GM21367 (cell line): ENCODE measurements around the gene PRKAR1B.

Source experiments
- ATAC-seq: cut with Tn5 transposase; IDR thresholded peaks from one replicate; pipeline ENCODE4 v1.9.1; 2021; ENCODE audit not compliant: unreplicated experiment

PRKAR1B gene

DNA sequence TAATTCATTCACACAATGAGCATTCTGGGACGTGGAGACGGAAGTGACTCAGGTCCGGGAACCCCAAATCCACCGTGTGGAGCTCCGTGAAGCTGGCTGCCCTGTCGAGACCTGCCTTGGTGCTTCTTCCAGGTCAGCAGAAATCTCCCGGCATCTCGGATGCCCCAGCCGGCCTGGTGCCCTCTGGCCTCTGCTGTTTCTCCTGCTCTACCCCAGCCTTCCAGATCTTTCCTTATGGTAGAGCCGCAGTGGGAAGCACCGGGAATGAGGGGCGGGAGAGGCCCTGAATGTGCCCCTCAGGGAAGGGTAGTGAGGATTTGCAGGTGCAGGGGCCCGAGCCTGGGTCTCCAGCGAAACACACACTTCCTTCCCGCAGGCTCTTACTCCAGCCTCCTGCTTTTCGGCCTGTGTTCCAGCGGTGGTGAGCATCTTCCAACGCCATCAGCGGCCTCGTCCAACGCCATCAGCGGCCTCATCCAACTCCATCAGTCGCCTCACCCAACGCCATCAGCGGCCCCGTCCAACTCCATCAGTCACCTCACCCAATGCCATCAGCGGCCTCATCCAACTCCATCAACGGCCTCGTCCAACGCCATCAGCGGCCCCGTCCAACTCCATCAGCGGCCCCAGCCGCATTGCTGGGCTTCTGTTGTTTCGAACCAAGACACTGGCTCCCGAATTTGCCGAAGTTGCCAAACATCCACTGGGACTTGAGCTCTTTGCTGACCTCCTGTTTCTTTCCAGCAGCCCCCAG is 150.4 kb downstream of the PRKAR1B start:
- ATAC-seq = no peak

DNA sequence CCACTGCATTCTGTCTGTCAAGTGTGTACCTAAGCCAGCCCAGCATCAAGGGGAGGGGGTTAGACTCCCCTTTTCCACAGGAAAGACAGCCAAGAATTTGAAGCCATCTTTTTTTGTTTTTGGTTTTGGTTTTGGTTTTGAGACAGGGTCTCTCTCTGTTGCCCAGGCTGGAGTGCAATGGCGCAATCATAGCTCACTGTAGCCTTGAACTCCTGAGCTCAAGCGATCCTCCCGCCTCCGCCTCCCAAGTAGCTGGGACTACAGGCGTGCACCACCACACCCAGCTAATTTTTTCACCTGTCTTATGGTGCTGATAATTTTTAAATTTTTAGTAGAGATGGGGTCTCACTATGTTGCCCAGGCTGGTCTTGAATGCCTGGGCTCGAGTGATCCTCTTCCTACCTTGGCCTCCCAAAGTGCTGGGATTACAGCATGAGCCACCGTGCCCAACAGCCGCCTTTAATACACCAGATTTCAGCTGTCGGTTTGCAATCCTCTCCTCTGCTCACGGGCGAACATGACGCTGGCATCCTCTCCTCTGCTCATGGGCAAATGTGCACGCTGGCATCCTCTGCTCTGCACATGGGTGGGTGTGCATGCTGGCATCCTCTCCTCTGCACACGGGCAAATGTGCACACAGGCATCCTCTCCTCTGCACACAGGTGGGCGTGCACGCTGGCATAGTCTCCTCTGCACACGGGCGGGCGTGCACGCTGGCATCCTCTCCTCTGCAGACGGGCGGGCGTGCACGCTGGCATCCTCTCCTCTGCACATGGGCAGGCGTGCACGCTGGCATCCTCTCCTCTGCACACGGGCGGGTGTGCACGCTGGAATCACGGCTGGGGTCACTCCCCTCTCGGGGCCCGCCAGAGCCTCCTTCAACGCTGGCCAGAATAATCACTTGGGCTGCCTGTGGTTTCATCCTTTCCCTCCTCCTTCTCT is 151.4 kb downstream of the PRKAR1B start:
- no peak for ATAC-seq

DNA sequence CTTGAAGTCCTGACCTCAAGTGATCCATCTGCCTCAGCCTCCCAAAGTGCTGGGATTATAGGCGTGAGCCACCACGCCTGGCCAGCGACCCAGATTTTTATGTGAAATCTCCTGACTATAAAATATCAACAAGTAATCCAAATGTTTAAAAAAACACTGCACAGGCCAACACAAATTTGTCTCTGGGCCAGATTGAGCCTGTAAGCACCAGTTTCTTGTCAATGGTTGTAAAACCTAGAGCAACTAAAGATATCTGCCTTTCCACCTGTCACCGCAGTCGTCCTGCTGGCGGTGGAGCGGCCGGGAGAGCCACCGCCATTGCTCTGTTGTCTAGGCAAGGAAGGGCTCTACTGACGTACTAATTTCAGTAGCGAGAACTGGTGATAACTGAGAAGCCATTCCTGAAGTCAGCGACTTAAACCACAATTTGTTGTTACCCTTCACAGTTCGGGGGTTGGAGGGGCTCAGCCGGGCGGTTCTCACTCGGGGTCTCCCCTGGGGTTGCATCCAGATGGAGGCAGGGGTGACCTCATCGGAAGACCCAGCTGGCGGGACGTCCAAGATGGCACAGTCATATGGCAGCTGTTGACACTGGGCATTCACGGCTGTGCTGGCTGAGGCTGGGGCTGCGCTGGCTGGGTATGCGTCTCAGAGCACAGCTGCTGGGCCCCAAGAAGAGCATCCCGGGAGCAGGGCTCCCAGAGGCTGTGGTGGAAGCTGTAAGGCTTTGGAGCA is 152.3 kb downstream of the PRKAR1B start:
- no peak for ATAC-seq

DNA sequence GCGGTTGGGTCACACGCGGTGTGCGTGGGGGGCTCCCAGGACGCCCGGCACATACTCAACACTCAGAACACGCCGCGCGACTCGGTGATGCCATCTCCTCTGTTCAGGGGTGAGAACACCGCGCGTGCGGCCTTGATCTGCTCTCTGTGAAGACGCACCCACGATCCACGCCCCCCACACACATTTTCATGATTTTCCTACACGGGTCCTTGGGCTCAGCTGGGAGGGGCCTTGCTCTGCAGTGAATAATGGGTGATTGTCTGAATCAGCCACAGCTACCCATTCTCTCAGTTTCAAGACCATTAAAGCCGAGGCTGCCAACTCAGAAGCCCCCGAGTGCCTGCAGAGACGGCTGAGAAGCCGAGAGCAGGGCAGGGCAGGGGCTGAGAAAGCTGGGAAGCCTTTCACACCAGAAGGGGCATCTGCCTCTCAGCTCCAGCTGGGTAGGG is 153.1 kb downstream of the PRKAR1B start:
- no peak for ATAC-seq

DNA sequence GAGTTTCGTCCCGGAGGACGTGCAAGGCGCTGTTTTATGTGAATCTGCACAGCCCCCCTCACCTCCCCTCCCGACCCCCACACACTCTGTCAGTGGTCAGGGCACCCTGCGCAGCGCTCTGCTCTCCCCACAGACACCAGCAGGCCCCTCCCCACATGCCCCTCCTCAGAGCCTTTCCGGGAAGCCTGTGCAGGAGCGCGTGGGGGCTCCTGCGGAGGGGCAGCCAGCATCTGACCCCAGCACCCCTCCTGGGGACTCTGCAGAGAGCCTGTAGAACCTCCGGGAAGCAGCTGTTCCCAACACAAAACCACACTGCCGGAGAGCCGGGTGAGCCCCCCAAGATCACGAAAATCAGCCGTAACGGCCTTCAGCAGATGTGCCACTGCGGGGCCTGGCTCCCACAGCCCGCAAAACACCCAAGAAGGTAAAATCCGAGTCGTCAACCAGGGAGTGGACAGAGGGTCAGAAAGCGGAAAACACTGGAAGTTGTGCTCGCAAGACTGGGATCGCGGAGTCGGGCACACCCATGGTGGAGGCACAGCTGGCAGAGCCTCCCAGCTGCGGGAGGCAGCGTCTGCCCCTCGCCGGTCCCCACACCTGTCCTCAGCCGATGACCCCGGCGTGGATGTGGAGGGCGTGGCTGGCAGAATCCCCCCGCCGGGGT is 153.7 kb downstream of the PRKAR1B start:
- no peak for ATAC-seq

DNA sequence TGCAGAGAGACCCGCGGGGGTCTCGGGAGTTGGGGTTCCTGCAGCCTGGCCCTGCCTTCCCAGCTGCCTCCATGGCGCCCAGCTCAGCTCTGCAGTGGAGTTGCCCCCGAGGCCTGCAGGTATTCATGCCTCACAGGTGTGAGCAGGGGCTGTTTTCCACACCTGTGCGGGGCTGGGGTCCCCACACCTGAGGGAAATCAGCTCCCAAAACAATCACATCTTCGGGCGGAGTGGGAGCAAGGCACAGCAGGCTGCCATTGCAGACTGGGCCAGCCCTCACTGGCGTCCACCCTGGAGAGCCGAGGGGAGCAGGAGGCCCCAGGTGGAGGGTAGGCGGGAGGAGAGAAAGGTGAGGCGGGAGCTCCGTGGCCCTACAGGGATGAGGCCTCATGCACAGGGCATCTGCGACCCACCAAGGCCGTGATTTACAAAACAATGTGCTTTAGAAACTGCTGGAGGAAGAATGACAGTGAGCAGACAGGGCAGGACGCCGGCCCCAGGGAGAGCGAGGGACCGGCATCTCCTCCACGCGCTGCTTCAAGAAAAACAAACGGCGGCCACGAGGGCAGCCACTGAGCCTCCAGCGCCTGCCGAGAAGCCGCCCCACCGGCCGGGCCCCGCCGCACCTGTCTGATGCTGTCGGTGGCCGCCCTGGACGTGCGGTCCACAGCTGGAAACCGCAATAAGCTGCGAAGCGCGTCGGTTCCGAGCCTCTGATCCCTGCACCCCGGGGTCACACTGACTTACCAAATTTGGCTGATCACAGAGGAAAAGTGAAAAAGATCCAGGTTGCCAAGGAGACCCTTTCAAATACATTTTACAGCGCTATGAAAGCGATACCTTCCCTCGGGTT is 154.4 kb downstream of the PRKAR1B start:
- no peak for ATAC-seq

DNA sequence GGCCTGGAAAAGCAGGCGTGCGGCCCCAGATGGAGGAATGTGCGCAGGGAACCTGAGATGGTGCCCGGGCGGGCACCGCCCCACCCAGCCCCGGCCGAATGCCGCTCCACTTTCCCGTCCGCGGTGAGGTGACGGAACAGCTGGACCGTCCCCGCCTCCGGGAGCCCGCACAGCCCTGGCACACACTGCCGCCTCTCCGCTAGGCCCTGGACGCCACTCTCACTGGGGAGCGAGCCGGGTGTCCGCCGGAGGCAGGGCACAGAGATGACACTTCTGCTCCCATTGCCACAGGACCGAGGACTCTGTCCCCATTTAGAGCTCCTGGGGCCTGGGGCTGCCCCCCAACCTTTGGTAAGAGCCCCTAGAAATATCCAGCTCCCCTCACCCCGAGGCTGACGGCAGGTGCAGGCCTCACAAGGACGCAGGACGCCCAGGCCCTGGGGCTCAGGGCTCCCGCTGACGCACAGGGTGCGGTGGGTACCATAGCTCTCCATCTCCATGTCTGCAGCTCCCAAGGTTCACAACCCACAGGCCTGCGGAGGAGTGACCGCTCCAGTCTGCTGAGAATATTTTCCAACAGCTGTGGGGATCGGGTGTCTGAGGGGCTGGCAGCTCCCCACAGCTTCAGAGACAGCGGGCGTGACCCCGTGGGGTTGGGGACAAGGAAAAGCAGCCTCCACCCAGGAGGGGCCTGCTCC is 155.2 kb downstream of the PRKAR1B start:
- ATAC-seq = no peak

DNA sequence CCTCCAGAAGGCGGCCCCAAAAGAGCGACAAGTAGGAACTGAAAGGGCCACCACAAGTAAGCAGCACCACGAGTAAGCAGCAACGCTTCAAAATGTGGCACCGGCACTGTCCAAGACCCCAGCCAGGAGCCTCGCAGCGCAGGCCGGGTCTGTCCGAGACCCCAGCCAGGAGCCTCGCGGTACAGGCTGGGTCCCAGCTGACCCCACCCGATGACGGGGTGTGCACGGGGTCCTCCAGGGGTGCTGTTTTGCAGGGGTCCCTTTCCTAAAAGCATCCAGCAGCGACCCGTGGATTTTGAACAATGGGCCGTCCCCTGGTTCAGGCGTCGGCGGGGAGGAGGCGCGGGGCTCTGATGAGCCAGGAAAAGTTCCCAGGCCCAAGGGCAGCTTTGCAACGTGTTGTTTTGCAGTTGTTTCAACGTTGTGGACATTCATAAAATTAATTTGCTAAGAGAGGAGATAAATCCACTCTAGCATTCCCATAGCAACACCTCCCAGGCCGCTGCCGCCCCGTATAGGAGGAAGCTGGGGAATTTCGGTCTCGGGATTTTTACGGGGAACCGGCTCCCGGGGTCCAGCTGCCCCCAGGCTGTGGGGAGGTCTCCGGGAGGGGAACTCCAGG is 155.9 kb downstream of the PRKAR1B start:
- no peak for ATAC-seq

DNA sequence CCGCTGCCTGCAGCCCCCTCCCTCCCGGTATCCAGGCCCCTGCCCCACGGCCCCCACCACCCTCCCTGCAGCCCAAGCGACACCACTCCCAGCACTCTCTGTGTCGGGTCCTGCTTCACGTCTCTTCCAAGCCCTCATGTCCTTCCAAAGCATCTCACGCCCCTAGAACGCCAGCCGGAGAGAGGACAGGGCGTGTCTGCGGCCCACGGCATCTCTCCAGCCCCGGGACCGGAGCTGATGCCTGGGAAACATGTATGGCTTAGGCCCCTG is 156.3 kb downstream of the PRKAR1B start:
- no peak for ATAC-seq

DNA sequence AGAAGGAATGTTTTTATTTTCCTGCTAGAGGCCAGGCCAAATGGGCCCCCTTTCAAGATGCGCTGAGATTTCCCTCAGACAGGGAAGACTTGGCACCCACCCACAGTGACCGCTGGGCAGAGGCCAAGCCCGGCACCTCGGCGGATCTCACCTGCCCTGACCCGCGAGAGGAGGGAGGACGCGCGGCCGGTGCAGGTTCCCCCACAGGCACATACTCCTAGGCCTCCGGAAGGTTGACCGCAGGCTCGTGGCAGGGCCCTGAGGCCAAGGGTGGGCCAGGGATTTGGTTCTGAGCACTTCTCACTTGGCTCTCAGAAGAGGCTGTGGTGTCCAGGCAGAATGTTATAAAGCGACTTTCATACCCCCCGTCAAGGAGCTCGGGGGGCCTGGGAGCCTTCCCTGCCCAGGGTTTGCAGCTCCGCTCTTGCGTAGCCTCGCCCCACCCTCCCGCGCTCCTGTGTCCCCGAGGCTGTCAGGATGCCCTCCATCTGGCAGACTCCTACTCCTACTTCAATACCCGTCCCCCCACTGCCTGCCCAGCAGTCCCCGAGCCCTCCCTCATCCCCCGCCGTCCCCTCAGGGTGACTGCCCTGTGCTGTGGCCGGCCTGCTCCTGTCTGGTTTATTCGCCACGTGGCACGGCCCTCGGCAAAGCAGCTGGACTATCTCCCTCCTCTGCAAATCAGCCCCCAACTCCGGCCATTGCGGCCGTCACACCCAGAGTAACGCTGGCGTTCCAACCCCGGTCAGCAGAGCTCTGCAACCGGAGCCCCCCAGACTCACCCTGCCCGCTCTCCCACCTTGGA is 156.9 kb downstream of the PRKAR1B start:
- ATAC-seq = no peak

DNA sequence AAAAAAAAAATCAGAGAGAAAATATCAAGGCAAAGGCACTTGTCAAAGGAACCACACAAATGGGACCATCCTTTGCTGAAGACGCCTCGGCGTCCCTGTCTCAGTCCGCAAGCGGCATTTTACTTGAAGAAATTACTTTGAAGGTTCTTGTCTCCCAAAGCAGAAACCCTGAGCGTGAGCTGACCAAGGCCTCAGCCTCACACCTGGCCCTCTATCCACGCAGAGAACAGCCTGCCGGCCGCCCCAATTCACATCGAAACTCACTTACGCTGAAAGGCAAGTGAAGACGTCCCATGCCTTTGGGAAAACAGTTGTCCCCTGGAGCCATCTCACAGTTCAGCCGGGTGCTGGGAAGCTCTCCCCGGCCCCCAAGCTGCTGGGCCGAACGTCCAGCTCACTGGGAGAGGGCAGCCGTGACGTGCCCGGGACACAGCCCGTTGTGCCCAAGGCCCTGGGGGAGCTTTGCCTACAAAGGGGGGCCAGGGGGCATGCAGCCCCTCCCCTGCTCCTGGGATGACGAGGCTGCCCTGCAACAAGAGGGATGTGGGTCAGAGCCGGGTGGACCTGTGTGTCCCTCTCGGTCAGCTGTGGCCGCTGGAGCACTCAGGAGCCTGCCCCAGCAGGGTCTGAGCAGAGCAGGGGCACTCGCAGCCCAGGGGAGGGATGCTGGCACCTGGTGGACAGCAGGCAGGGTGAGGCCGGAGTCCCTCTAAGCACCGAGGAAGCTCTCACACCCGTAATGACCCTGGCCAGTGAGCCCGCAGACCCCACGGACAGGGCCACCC is 157.8 kb downstream of the PRKAR1B start:
- no peak for ATAC-seq

DNA sequence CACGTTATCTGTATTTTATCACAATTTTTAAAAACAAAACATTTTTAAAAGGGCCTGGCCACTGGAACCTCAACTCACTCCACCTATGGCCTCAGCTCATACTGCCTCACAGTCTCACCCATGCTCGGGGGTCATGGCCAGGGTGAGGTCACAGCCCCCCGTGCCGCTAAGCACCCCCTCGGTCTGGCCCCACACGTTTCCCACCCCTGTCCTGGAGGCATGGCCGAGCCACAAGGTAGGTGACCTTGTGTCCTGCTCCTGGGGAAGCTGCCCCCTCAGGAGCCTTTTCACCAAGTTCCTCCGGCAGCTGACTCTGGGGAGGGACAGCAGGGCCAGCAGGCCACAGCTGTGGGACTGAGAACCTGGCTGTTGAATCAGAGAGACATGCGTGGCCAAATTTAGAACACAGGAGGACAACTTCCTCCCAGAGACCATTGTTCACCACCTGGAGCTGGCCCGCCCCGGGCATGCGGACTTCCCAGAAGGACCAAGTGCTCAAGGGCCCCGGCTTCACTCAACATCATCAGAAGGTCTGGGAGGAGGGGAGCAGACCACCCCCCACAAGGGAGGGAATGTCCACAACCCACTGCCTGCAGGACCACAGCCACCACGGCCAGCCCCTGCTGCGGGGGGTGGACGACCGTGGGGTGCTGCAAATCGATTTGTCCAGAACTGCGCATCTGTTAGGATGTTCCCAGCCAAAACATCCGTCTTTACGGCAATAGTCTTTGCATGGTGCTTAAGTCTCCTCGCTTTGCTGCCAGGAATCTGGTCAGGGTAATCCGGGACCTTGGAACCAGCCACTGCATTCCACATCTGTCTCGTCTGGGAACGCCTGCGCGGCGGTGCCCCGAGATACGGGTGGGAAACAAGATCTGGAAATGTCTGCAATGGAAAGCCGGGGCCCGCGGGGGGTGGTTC is 158.8 kb downstream of the PRKAR1B start:
- no peak for ATAC-seq

DNA sequence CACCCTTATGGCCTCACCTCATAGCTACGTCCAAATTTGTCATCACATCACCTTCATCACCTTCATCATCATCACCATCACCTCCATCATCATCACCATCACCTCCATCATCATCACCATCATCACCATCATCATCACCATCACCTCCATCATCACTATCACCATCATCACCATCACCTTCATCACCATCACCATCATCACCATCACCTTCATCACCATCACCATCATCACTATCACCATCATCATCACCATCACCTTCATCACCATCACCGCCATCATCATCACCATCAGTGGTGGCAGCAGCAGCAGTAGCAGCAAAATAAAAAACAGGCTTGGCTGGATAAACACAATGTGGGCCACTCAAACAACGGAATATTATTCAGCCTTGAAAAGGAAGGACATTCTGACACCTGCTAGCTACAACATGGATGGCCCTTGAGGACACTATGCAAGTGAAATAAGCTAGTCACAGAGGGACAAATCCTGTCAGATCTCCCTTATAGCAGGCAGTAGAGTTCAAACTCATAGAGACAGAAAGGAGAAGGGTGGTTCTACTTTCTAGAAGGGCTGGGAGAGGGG is 159.7 kb downstream of the PRKAR1B start:
- no peak for ATAC-seq

DNA sequence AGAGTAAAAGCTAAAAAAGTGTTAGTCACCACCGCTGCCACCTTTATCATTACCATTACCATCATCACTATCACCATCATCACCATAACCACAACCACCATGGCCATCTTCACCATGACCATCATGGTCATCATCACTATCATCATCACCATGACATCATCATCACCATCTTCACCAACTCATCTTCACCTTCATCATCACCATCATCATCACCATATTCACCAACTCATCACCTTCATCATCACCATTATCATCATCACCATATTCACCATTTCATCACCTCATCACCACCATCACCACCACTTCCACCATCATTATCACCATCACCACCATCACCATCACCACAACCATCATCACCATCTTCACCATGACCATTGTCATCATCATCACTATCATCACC is 161.0 kb downstream of the PRKAR1B start:
- no peak for ATAC-seq

DNA sequence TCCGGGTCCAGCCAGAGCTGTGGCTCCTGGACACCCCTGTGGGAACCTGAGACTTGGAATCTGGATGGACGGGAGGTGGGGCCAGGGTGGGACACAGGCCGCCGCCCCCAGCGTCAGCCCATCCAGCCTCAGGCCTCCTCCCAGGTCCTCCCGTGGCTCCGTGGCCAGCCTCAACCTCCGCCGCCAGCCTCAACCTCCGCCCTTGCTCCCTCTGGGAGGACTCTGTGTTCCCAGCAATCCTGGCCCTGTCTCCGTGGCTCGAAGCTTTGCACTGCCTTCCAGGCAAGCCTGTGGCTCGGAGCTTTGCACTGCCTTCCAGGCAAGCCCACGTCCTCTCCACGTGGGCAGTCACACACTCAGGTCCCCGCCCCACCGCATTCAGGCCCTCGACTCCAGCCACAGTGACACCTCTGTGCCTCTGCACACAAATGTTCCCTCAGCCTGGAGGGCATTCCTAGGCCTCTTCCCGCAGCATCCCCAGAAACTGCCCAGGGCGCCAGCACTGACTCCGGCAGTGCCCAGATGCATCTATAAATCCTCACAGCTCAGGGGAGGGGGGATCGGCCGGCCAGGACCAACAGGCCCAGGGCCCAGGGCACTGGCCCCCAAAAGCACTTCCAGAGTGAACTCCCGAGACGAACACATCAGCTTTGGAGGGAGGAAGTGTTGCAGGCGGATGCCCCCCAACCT is 162.8 kb downstream of the PRKAR1B start:
- ATAC-seq = no peak
